Ishikawa (cell line): Measurements from ENCODE around the gene DLEU7.

Source experiments
- CEBPB ChIP-seq: IDR thresholded peaks from 2 replicates; pipeline ENCODE4 v1.6.1; 2012
- CREB1 ChIP-seq: IDR thresholded peaks from 2 replicates; pipeline ENCODE4 v1.6.1; 2012; ENCODE audit warnings: low read depth
- EGR1 ChIP-seq: IDR thresholded peaks from 2 replicates; pipeline ENCODE4 v1.6.1; 2012
- EP300 ChIP-seq: IDR thresholded peaks from 2 replicates; pipeline ENCODE4 v1.6.1; 2012; ENCODE audit warnings: borderline replicate concordance
- FOXM1 ChIP-seq: IDR thresholded peaks from 2 replicates; pipeline ENCODE4 v1.6.1; 2012; ENCODE audit warnings: low read depth, borderline replicate concordance
- MAX ChIP-seq: IDR thresholded peaks from 2 replicates; pipeline ENCODE4 v1.6.1; 2012
- NFIC ChIP-seq: IDR thresholded peaks from 2 replicates; pipeline ENCODE4 v1.6.1; 2012
- RAD21 ChIP-seq: IDR thresholded peaks from 2 replicates; pipeline ENCODE4 v1.6.1; 2012; ENCODE audit warnings: low read depth
- REST ChIP-seq: IDR thresholded peaks from 2 replicates; pipeline ENCODE4 v1.6.1; 2012; ENCODE audit warnings: low read depth, mild to moderate bottlenecking
- TAF1 ChIP-seq: IDR thresholded peaks from 2 replicates; pipeline ENCODE4 v1.6.1; 2012; ENCODE audit warnings: low read depth, mild to moderate bottlenecking
- TCF12 ChIP-seq: IDR thresholded peaks from 2 replicates; pipeline ENCODE4 v1.6.1; 2012; ENCODE audit warnings: low read depth
- TEAD4 ChIP-seq: IDR thresholded peaks from 2 replicates; pipeline ENCODE4 v1.6.1; 2012
- YY1 ChIP-seq: IDR thresholded peaks from 2 replicates; pipeline ENCODE4 v1.6.1; 2012; ENCODE audit warnings: low read depth
- ZBTB7A ChIP-seq: IDR thresholded peaks from 2 replicates; pipeline ENCODE4 v1.6.1; 2012; ENCODE audit warnings: low read depth
- TF ChIP-seq, protein P1 (sequence below): IDR thresholded peaks from 2 replicates; pipeline ENCODE4 v1.6.1; 2012

Gene DLEU7

GRCh38 chr13:50867637-50867945 is 24.1 kb upstream of the DLEU7 start:
- TF ChIP-seq TAF1 (no peak), CREB1 (no peak), NFIC (no peak), MAX (no peak), EGR1 (no peak), CEBPB (no peak), FOXM1 (no peak), EP300 (no peak), TEAD4 (no peak), ZBTB7A (no peak), TCF12 (no peak)

- TF ChIP-seq CREB1, result no peak
- no peak for TF ChIP-seq MAX
- no peak for TF ChIP-seq EGR1
- TF ChIP-seq RAD21, result no peak
- TF ChIP-seq, protein P1, sequence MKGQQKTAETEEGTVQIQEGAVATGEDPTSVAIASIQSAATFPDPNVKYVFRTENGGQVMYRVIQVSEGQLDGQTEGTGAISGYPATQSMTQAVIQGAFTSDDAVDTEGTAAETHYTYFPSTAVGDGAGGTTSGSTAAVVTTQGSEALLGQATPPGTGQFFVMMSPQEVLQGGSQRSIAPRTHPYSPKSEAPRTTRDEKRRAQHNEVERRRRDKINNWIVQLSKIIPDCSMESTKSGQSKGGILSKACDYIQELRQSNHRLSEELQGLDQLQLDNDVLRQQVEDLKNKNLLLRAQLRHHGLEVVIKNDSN, result no peak
- TF ChIP-seq ZBTB7A, result no peak
- no peak for TF ChIP-seq FOXM1
- no peak for TF ChIP-seq CEBPB
Observed at GRCh38 chr13:50866817-50867636, 23.5 kb upstream of the DLEU7 start.

DNA sequence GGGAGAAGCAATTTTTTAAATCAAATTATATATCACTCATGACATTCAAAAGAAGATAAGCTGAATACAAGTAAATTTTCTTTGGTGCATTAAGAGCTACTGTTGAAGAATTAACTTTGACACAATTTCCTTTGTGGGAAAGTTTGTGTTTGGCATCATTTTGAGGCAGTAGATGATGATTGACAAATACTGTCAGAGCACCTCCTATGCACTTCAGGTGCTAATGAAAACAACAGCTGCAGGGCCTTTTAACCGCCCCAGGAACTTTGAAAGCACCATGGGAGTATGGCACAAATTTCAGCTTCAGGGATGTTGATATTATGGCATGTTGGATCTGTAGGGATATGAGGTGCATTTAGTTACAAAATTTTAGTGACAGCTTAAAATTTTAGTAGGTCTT is 21.0 kb upstream of the DLEU7 start:
- no peak for TF ChIP-seq NFIC
- TF ChIP-seq EP300, result no peak
- no peak for TF ChIP-seq MAX
- no peak for TF ChIP-seq TCF12

GRCh38 chr13:50855681-50856080 is 12.2 kb upstream of the DLEU7 start:
- TF ChIP-seq REST (no peak), EP300 (no peak), CREB1 (no peak), YY1 (no peak), TEAD4 (no peak), ZBTB7A (no peak), RAD21 (no peak), NFIC (no peak), FOXM1 (no peak), TCF12 (no peak), TAF1 (no peak), MAX (no peak), CEBPB (no peak), EGR1 (no peak)
- TF ChIP-seq, protein P1, result no peak

- TF ChIP-seq RAD21 (no peak), YY1 (no peak), TEAD4 (no peak), NFIC (no peak), EP300 (no peak)
Observed at GRCh38 chr13:50850445-50850844, 7.0 kb upstream of the DLEU7 start.

DNA sequence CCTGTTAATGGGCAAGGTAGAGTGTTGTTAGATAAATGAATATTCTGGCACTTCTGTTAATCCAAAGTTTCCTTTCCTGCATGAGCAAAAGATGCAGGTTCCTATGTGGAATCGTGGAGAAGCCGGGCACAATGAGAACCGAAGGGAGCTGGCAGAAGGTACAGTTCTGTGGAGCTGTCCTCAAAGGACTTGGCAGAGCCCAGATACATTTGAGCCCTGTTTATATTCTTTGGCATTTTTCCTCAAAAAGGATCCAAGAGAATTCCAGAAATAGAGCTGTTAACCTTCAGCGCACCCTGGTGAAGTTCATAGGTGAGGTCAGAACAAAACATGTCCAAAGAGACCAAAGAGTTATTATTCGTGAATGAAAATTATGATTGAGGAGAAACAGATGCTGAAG is 4.0 kb upstream of the DLEU7 start:
- TF ChIP-seq TCF12 (no peak), REST (no peak), YY1 (no peak), RAD21 (no peak), EGR1 (no peak), TAF1 (no peak), ZBTB7A (no peak), NFIC (no peak), TEAD4 (no peak), MAX (no peak), FOXM1 (no peak), CREB1 (no peak), CEBPB (no peak), EP300 (no peak)
- TF ChIP-seq, protein P1, result no peak
